Activated CD8-positive, alpha-beta T cell treated with anti-CD3 and anti-CD28 coated beads for 36 hours (primary cell): ENCODE data around the gene CALHM3. TPM values are rescaled to one million over a fixed set of nuclear protein-coding genes. Genes with fewer than 3 reads are reported as not detected.

ENCODE experiments used
- ATAC-seq: fragments of 200-7000 bp; cut with Tn5 transposase; one replicate; pipeline ENCODE4 v1.10.0; 2021; ENCODE audit warnings: mild to moderate bottlenecking, moderate library complexity
- CTCF ChIA-PET: fragments of 350-600 bp; sonication (Branson Sonifier 250); formaldehyde crosslinking; loops from one replicate; lab custom pipeline; 2021; ENCODE audit warnings: antibody characterized with exemption; lab: Charles Lee
- POLR2A ChIA-PET: fragments of 350-600 bp; sonication (Branson Sonifier 250); formaldehyde crosslinking; loops from one replicate; lab custom pipeline; 2021; ENCODE audit warnings: antibody characterized with exemption; lab: Charles Lee
- DNase-seq: peaks from one replicate; pipeline ENCODE4 v3.0.0-alpha.2; 2020
- H3K27ac Mint-ChIP-seq: one replicate; pipeline ENCODE4 v1.8.0; 2021; ENCODE audit warnings: mild to moderate bottlenecking, mixed read lengths
- H3K27me3 Mint-ChIP-seq: one replicate; pipeline ENCODE4 v1.8.0; 2021; ENCODE audit warnings: mixed read lengths
- H3K36me3 Mint-ChIP-seq: one replicate; pipeline ENCODE4 v1.8.0; 2021; ENCODE audit warnings: low read depth, mixed read lengths
- H3K4me1 Mint-ChIP-seq: one replicate; pipeline ENCODE4 v1.8.0; 2021; ENCODE audit warnings: low read depth, mixed read lengths
- H3K4me3 Mint-ChIP-seq: one replicate; pipeline ENCODE4 v1.8.0; 2021; ENCODE audit warnings: mild to moderate bottlenecking, moderate library complexity, mixed read lengths
- H3K9me3 Mint-ChIP-seq: one replicate; pipeline ENCODE4 v1.8.0; 2021; ENCODE audit warnings: mixed read lengths
- CTCF ChIP-seq: fragments of 200-600 bp; IDR thresholded peaks from one replicate; pipeline ENCODE4 v1.8.0; 2022; ENCODE audit warnings: antibody characterized with exemption, mild to moderate bottlenecking
- intact Hi-C: fragments of 100-400 bp; cut with micrococcal nuclease; formaldehyde crosslinking; loops from one replicate; pipeline ENCODE4 v1.10.0; 2022
- total RNA-seq, 2 experiments: library from RNA; stranded (reverse); gene quantifications; one replicate each; pipeline ENCODE4 v1.2.3, GENCODE V29; 2021

CALHM3 gene
- total RNA-seq, 2 experiments from 2014 or later = not detected

GRCh38 chr10:103442031-103442461 lies 37.0 kb downstream of the CALHM3 start:
- no peaks in the 10 kb centered on the region for H3K27me3 Mint-ChIP-seq
- H3K36me3 Mint-ChIP-seq = peaks cover 66% of the 10 kb centered on the region
- ATAC-seq = no peak
- CTCF ChIA-PET = interaction anchor here (1.2 to 1.6 kb wide), 3 partner anchors 10 to 51 kb away, joined by 4 to 6 read pairs (median 4); partner anchors contain the start of gene NEURL1
- H3K4me3 Mint-ChIP-seq = no peak overlapping the region
- no peaks in the 10 kb centered on the region for H3K4me1 Mint-ChIP-seq
- POLR2A ChIA-PET = interaction anchor here (0.8 kb wide), 2 partner anchors 10 to 74 kb away, joined by 3 read pairs; partner anchors contain the start of genes CALHM2 and TAF5
- intact Hi-C loops = no loop called here
- no peak for TF ChIP-seq CTCF
- no peaks in the 10 kb centered on the region for H3K9me3 Mint-ChIP-seq
- H3K27ac Mint-ChIP-seq = no peak overlapping the region
- no peak for DNase-seq

- Mint-ChIP-seq H3K27ac (no peak overlapping the region), H3K4me1 (no peaks in the 10 kb centered on the region), H3K27me3 (no peaks in the 10 kb centered on the region), H3K4me3 (no peak overlapping the region), H3K36me3 (peaks cover 63% of the 10 kb centered on the region), H3K9me3 (no peaks in the 10 kb centered on the region)
- intact Hi-C loops = no loop called here
- no peak for ATAC-seq
- ChIA-PET POLR2A (interaction anchor here (0.5 kb wide), 1 partner anchor 108 kb away, joined by 3 read pairs; no protein-coding TSS in a partner anchor), CTCF (no interaction called here)
- no peak for DNase-seq
- TF ChIP-seq CTCF = no peak
Observed at GRCh38 chr10:103441611-103442010, 37.4 kb downstream of the CALHM3 start.

GRCh38 chr10:103441206-103441605 lies 37.8 kb downstream of the CALHM3 start:
- peaks cover 62% of the 10 kb centered on the region for H3K36me3 Mint-ChIP-seq
- no peak for ATAC-seq
- ChIA-PET CTCF (no interaction called here), POLR2A (interaction anchor here (0.5 kb wide), 1 partner anchor 107 kb away, joined by 3 read pairs; no protein-coding TSS in a partner anchor)
- H3K4me1 Mint-ChIP-seq = no peaks in the 10 kb centered on the region
- no peak overlapping the region for H3K4me3 Mint-ChIP-seq
- H3K27me3 Mint-ChIP-seq = no peaks in the 10 kb centered on the region
- H3K27ac Mint-ChIP-seq = no peak overlapping the region
- TF ChIP-seq CTCF = no peak
- H3K9me3 Mint-ChIP-seq = no peaks in the 10 kb centered on the region
- intact Hi-C loops = no loop called here
- DNase-seq = no peak

GRCh38 chr10:103440416-103440815 lies 38.6 kb downstream of the CALHM3 start:
- DNase-seq = no peak
- ChIA-PET POLR2A (interaction anchor here (0.7 kb wide), 1 partner anchor 11 kb away, joined by 3 read pairs; no protein-coding TSS in a partner anchor), CTCF (interaction anchor here (1.0 kb wide), 1 partner anchor 35 kb away, joined by 3 read pairs; no protein-coding TSS in a partner anchor)
- Mint-ChIP-seq H3K4me1 (no peaks in the 10 kb centered on the region), H3K9me3 (no peaks in the 10 kb centered on the region), H3K27ac (no peak overlapping the region), H3K36me3 (peaks cover 61% of the 10 kb centered on the region), H3K27me3 (no peaks in the 10 kb centered on the region), H3K4me3 (no peak overlapping the region)
- no peak for ATAC-seq
- no peak for TF ChIP-seq CTCF
- intact Hi-C loops = no loop called here

- ATAC-seq = no peak
- intact Hi-C loops = no loop called here
- H3K4me3 Mint-ChIP-seq = no peak overlapping the region
- H3K36me3 Mint-ChIP-seq = peaks cover 57% of the 10 kb centered on the region
- TF ChIP-seq CTCF = no peak
- no peaks in the 10 kb centered on the region for H3K27me3 Mint-ChIP-seq
- H3K9me3 Mint-ChIP-seq = no peaks in the 10 kb centered on the region
- ChIA-PET POLR2A (interaction anchor here (0.7 kb wide), 1 partner anchor 12 kb away, joined by 3 read pairs; no protein-coding TSS in a partner anchor), CTCF (interaction anchor here (1.0 kb wide), 1 partner anchor 36 kb away, joined by 3 read pairs; no protein-coding TSS in a partner anchor)
- DNase-seq = no peak
- H3K27ac Mint-ChIP-seq = no peak overlapping the region
- H3K4me1 Mint-ChIP-seq = no peaks in the 10 kb centered on the region
Observed at GRCh38 chr10:103439776-103440175, 39.3 kb downstream of the CALHM3 start.
